CD4-positive, alpha-beta memory T cell (primary cell): ENCODE results near the gene COBL. TPM values are rescaled to one million over a fixed set of nuclear protein-coding genes. Genes with fewer than 3 reads are reported as not detected.

ENCODE experiments used
- CTCF ChIA-PET: fragments of 350-600 bp; sonication (Branson Sonifier 250); formaldehyde crosslinking; loops from one replicate; lab custom pipeline; 2021; ENCODE audit warnings: inconsistent platforms; ENCODE audit not compliant: partially characterized antibody; lab: Charles Lee
- POLR2A ChIA-PET: fragments of 350-600 bp; sonication (Branson Sonifier 250); formaldehyde crosslinking; loops from one replicate; lab custom pipeline; 2021; ENCODE audit not compliant: partially characterized antibody; lab: Charles Lee
- DNase-seq, 5 donors: peaks; one replicate each; pipeline versions ENCODE4 v3.0.0 to v3.0.0-alpha.2; 2020 to 2022; ENCODE audit warnings: mixed read lengths in 1 of 5
- H3K27ac ChIP-seq: one replicate; pipeline ENCODE4 v1.7.0; 2013; ENCODE audit warnings: low read depth, low read length
- H3K27me3 ChIP-seq: 2 replicates; pipeline ENCODE4 v1.7.0; 2013; ENCODE audit warnings: mild to moderate bottlenecking, low read length, moderate library complexity; ENCODE audit not compliant: insufficient read depth
- H3K36me3 ChIP-seq: 2 replicates; pipeline ENCODE4 v1.7.0; 2013; ENCODE audit warnings: mild to moderate bottlenecking, low read length, moderate library complexity; ENCODE audit not compliant: insufficient read depth
- H3K4me1 ChIP-seq: 2 replicates; pipeline ENCODE4 v1.7.0; 2013; ENCODE audit warnings: mild to moderate bottlenecking, low read length, moderate library complexity; ENCODE audit not compliant: insufficient read depth
- H3K4me3 ChIP-seq, 2 donors: one replicate each; pipeline ENCODE4 v1.7.0; 2013; ENCODE audit warnings: low read length in 2 of 2, mild to moderate bottlenecking in 1 of 2
- H3K9me3 ChIP-seq, 2 donors: one replicate each; pipeline ENCODE4 v1.7.0; 2013; ENCODE audit warnings: low read length in 2 of 2, control low read depth in 1 of 2; ENCODE audit not compliant: control insufficient read depth in 1 of 2
- H3K27ac Mint-ChIP-seq, 7 donors: one replicate each; pipeline ENCODE4 v1.8.0; 2020 to 2021; ENCODE audit warnings: mixed read lengths in 7 of 7, mild to moderate bottlenecking in 6 of 7, inconsistent platforms in 3 of 7, moderate library complexity in 3 of 7
- H3K27me3 Mint-ChIP-seq, 2 donors: one replicate each; pipeline ENCODE4 v1.8.0; 2020 to 2021; ENCODE audit warnings: mixed read lengths in 2 of 2
- H3K36me3 Mint-ChIP-seq, 2 donors: one replicate each; pipeline ENCODE4 v1.8.0; 2020 to 2021; ENCODE audit warnings: mixed read lengths in 2 of 2, inconsistent platforms in 1 of 2, mild to moderate bottlenecking in 1 of 2
- H3K4me1 Mint-ChIP-seq, 4 donors: one replicate each; pipeline ENCODE4 v1.8.0; 2020 to 2021; ENCODE audit warnings: mixed read lengths in 4 of 4, mild to moderate bottlenecking in 1 of 4
- H3K4me3 Mint-ChIP-seq, 8 donors: one replicate each; pipeline ENCODE4 v1.8.0; 2020 to 2021; ENCODE audit warnings: mixed read lengths in 8 of 8, mild to moderate bottlenecking in 7 of 8, moderate library complexity in 6 of 8, inconsistent platforms in 3 of 8
- H3K9me3 Mint-ChIP-seq, 8 donors: one replicate each; pipeline ENCODE4 v1.8.0; 2020 to 2021; ENCODE audit warnings: mixed read lengths in 8 of 8, mild to moderate bottlenecking in 5 of 8, inconsistent platforms in 3 of 8, moderate library complexity in 1 of 8
- intact Hi-C: fragments of 100-400 bp; cut with micrococcal nuclease; formaldehyde crosslinking; loops from one replicate; pipeline ENCODE4 v1.15.1; 2023
- polyA plus RNA-seq, 2 donors: library from polyadenylated mRNA; unstranded; fragments of 300-500 nt; fragmentation: Illumina TruSeq; gene quantifications; one replicate each; pipeline ENCODE4 v1.2.3, GENCODE V29; 2021
- total RNA-seq, 2 experiments: library from RNA; stranded (reverse); gene quantifications; one replicate each; pipeline ENCODE4 v1.2.3, GENCODE V29; 2021

The COBL gene
- total and polyA plus RNA-seq, 4 experiments from 2014 or later: not detected

DNA sequence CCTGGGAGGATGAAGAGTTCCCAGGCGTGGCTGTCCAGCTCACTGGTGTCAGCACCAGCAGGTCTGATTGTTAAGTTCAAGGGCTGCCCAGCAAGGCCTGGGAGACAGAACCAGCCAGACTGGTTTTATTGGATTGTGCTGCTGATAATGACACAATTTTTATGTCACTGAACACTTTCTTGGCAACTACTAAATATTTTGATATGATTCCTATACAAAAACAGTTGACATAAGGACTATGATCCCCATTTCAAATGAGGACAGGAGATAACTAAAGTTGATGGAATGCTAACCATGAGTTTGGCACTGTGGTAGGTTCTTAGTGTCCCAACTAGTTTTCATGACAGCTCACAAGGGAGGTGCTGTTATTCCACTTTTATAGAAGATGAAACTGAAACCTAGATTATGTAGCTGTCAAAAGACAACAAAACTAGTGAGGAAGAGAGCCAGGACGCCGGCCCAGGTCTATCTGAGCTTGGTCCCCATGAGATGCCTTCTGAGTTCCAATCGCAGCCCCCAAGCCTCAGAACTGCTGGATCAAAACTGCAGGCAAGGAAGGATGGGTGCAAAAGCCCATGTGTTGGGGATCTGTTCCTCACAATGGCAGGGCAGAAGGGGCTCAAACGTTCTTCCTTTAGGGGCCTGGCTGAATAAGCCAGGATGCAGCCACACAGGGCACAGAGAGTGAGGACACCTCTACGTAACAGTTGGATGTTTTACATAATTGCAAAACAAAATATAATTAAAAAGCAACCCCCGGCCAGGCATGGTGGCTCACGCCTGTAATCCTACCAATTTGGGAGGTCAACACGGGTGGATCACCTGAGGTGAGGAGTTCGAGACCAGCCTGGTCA, 52.8 kb downstream of the COBL start:
- Histone ChIP-seq H3K4me3 (no peak overlapping the region), H3K27me3 (no peaks in the 10 kb centered on the region), H3K27ac (no peak overlapping the region), H3K36me3 (no peaks in the 10 kb centered on the region), H3K4me1 (no peaks in the 10 kb centered on the region), H3K9me3 (no peaks in the 10 kb centered on the region)
- Mint-ChIP-seq H3K4me1 (no peaks in the 10 kb centered on the region), H3K9me3 (peaks cover 0 to 3% (median 0%) of the 10 kb centered on the region in 8 donors), H3K4me3 (no peak overlapping the region), H3K27me3 (peaks cover 3 to 4% of the 10 kb centered on the region in 2 donors), H3K36me3 (no peaks in the 10 kb centered on the region), H3K27ac (no peak overlapping the region)
- POLR2A ChIA-PET: no interaction called here
- CTCF ChIA-PET: interaction anchor here (0.7 kb wide), 1 partner anchor 588 kb away, joined by 4 read pairs; no protein-coding TSS in a partner anchor
- no peak for DNase-seq
- intact Hi-C loops: no loop called here

DNA sequence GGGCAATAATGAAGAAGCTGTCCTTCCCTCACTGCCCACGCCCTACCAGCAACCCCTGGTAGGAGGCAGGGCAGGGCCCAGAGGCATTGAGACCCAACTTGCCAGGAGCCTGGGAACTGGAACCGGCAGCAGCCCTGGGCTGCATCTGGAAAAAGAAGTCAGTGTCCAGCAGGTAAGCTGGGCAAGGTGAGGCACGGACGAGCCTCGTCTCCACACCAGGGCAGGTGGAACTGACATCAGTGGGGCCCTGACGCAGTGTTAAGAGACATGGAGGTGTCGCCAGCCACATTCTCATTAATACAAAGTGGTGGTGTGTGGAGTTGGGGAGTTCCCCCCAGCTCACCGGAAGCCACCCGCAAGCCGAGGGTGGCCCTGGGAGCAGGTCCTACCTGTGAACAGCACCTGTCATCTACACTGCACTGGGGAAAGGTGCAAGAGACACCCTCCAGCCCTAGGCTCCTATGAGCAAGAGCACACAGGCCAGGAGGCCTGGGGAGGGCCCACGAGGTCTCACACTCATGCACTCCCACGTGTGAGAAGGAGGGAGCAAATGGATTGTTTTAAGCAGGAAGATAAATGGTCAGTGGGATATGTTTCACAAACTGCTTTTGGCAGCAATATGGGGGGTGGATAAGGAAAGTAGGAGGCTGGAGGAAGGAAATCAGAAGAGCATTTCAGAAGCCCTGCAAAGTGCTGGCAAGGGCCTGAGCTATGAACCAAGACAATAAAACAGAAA, 53.6 kb downstream of the COBL start:
- Histone ChIP-seq H3K4me3 (no peak overlapping the region), H3K27me3 (no peaks in the 10 kb centered on the region), H3K4me1 (no peaks in the 10 kb centered on the region), H3K36me3 (no peaks in the 10 kb centered on the region), H3K9me3 (no peaks in the 10 kb centered on the region), H3K27ac (no peak overlapping the region)
- H3K27me3 Mint-ChIP-seq: peaks cover 3 to 4% of the 10 kb centered on the region in 2 donors
- intact Hi-C loops: no loop called here
- no peak overlapping the region for H3K27ac Mint-ChIP-seq
- H3K4me1 Mint-ChIP-seq: no peaks in the 10 kb centered on the region
- no peaks in the 10 kb centered on the region for H3K36me3 Mint-ChIP-seq
- ChIA-PET POLR2A (no interaction called here), CTCF (no interaction called here)
- H3K9me3 Mint-ChIP-seq: peaks cover 0 to 3% (median 0%) of the 10 kb centered on the region in 8 donors
- no peak overlapping the region for H3K4me3 Mint-ChIP-seq
- DNase-seq: no peak

DNA sequence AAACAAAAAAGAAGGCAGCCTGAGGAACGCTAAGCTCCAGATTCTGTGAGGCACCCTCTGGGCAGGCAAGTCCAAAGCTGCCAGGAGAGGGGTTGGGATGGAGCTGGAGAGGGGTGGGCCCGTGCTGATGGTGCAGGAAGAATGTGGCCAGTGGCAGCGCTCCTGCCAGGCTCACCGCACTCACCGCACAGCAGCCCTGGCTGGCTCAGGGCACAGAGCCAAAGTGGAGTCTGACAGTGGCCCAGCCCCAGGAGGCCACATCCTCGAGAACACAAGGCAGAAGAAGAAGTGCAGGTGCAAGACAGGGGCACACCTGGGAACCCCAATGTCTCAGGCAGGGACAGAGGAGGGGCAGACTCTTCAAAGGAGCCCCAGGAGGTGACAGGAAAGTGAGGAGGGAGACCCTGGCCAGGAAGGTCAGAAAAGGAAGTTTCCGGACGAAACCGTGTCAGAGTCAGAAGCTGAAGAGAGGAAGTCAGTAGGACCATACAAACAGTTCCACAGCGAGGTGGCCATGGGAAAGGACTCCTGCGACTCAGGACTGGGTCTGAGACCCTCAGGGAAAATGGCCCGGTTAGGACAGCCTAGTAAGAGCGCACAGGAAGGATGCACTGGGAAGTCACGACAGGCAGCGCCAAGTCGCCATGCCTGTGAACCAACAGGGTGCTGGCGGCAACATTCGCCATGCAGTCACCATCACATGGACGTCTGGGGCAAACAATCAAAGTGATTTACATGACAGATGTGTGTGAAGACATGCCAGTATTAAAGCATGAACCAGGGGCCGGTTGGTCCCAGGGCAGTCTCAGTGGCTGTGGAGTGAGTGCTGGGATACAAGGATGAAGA, 54.4 kb downstream of the COBL start:
- H3K9me3 Mint-ChIP-seq: peaks cover 0 to 3% (median 0%) of the 10 kb centered on the region in 8 donors
- no peak for DNase-seq
- CTCF ChIA-PET: no interaction called here
- no peaks in the 10 kb centered on the region for H3K36me3 Mint-ChIP-seq
- Histone ChIP-seq H3K36me3 (no peaks in the 10 kb centered on the region), H3K9me3 (no peaks in the 10 kb centered on the region), H3K27me3 (no peaks in the 10 kb centered on the region), H3K4me1 (no peaks in the 10 kb centered on the region), H3K27ac (no peak overlapping the region), H3K4me3 (no peak overlapping the region)
- no peaks in the 10 kb centered on the region for H3K4me1 Mint-ChIP-seq
- H3K4me3 Mint-ChIP-seq: no peak overlapping the region
- peak overlapping the region in 1 of 7 donors; percentile 54 for H3K27ac Mint-ChIP-seq
- POLR2A ChIA-PET: no interaction called here
- intact Hi-C loops: no loop called here
- H3K27me3 Mint-ChIP-seq: peaks cover 3 to 4% of the 10 kb centered on the region in 2 donors

DNA sequence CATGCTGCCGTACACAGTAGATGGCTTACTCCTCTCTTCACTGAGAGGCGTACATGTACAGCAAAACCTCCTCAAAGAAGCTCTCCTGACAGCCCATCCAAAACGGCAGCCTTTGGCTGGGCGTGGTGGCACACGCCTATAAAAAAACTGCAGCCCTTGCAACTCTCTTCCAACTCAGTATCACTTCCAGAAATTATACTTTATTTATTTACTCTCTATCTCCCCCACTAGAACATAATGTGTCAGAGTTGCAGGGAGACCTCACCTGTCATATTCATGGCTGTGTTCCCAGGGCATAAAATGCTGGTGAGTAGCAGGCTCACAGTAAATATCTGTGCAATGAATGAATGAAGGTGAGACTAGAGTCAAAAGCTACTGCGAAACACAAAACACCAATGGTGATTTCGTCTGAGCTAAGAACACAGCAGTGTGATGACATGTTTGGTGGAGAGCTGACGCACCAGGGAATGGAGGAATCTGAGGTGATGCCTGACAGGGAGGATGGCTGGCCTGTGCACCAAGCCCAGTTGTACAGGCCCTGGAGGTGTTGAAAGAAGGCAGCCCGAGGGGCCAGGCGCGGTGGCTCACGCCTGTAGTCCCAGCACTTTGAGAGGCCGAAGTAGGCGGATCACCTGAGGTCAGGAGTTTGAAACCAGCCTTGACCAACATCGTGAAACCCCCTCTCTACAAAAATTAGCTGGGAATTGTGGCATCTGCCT, 55.3 kb downstream of the COBL start:
- no peak for DNase-seq
- H3K4me3 Mint-ChIP-seq: no peak overlapping the region
- H3K27me3 Mint-ChIP-seq: peaks cover 3 to 4% of the 10 kb centered on the region in 2 donors
- Histone ChIP-seq H3K4me1 (no peaks in the 10 kb centered on the region), H3K27ac (no peak overlapping the region), H3K4me3 (no peak overlapping the region), H3K27me3 (no peaks in the 10 kb centered on the region), H3K9me3 (no peaks in the 10 kb centered on the region), H3K36me3 (no peaks in the 10 kb centered on the region)
- H3K9me3 Mint-ChIP-seq: peaks cover 0 to 3% (median 0%) of the 10 kb centered on the region in 8 donors
- H3K36me3 Mint-ChIP-seq: no peaks in the 10 kb centered on the region
- CTCF ChIA-PET: no interaction called here
- no peaks in the 10 kb centered on the region for H3K4me1 Mint-ChIP-seq
- H3K27ac Mint-ChIP-seq: no peak overlapping the region
- POLR2A ChIA-PET: no interaction called here
- intact Hi-C loops: no loop called here

DNA sequence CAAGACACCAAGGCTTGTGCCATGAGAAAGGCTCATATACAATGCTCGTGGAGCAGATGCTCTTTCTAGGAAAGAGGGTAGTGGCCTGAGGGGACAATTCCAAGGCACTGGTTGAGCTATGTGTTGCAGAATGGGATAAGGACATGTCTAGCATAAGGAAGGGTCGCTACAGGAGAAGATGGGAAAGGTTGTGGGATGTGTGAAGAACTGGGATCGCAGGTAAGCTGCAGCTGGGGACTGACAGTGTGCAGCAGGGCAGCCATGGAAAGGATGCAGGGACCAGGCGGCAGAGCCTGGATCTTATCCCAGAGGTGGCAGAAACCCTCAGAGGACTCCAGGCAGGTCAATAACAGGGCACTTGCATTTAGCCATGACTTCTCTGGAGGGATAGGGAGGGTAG, 56.1 kb downstream of the COBL start:
- Histone ChIP-seq H3K27ac (no peak overlapping the region), H3K4me1 (no peaks in the 10 kb centered on the region), H3K27me3 (no peaks in the 10 kb centered on the region), H3K36me3 (no peaks in the 10 kb centered on the region), H3K9me3 (no peaks in the 10 kb centered on the region), H3K4me3 (no peak overlapping the region)
- Mint-ChIP-seq H3K4me3 (no peak overlapping the region), H3K4me1 (no peaks in the 10 kb centered on the region), H3K9me3 (peaks cover 0 to 3% (median 0%) of the 10 kb centered on the region in 8 donors), H3K36me3 (no peaks in the 10 kb centered on the region), H3K27ac (no peak overlapping the region), H3K27me3 (peaks cover 3 to 4% of the 10 kb centered on the region in 2 donors)
- ChIA-PET CTCF (no interaction called here), POLR2A (no interaction called here)
- no peak for DNase-seq
- intact Hi-C loops: no loop called here

DNA sequence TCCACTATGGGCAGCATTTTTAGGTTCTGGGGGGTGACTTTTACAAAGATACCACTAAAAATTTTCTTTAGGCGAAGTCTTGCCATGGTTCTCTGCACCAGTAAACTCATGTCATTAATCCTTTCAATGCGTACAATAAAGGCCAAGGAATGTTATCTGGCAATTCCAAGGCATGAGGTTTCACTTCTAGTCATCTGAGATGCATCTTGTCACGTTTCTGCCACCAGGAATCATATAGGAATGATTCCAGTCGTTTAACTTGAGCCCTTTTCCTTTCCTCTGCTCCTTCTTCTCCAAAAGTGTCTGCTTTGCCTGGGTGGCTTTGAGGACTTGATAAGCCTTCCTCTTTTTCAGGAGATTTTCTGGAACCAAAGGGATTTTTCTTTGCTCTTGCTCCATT, 56.8 kb downstream of the COBL start:
- Mint-ChIP-seq H3K27me3 (peaks cover 3 to 4% of the 10 kb centered on the region in 2 donors), H3K36me3 (no peaks in the 10 kb centered on the region), H3K4me3 (no peak overlapping the region), H3K9me3 (peaks cover 0 to 3% (median 0%) of the 10 kb centered on the region in 8 donors), H3K27ac (no peak overlapping the region), H3K4me1 (no peaks in the 10 kb centered on the region)
- Histone ChIP-seq H3K27me3 (no peaks in the 10 kb centered on the region), H3K4me1 (no peaks in the 10 kb centered on the region), H3K4me3 (no peak overlapping the region), H3K36me3 (no peaks in the 10 kb centered on the region), H3K27ac (no peak overlapping the region), H3K9me3 (no peaks in the 10 kb centered on the region)
- intact Hi-C loops: no loop called here
- ChIA-PET CTCF (no interaction called here), POLR2A (no interaction called here)
- no peak for DNase-seq
